Liver (tissue), 9 donors: Measurements from ENCODE around the gene EXOC5. TPM values are rescaled to one million over a fixed set of nuclear protein-coding genes. Genes with fewer than 3 reads are reported as not detected.

Experiments used
- DNase-seq: peaks from one replicate; pipeline ENCODE4 v3.0.0-alpha.2; 2017; ENCODE audit warnings: low spot score
- H3K27ac ChIP-seq, 2 donors: one replicate each; pipeline ENCODE4 v1.7.0; 2013; ENCODE audit warnings: inconsistent platforms in 2 of 2, low read length in 2 of 2, control low read depth in 1 of 2, low read depth in 1 of 2, mild to moderate bottlenecking in 1 of 2
- H3K27me3 ChIP-seq, 4 donors: one replicate each; pipeline versions ENCODE4 v1.6.1 to v1.7.0; 2013; ENCODE audit warnings: low read length in 3 of 4, inconsistent platforms in 1 of 4, mild to moderate bottlenecking in 1 of 4, moderate library complexity in 1 of 4; ENCODE audit not compliant: control insufficient read depth in 4 of 4, insufficient read depth in 4 of 4
- H3K36me3 ChIP-seq, 4 donors: one replicate each; pipeline versions ENCODE4 v1.6.1 to v1.7.0; 2013; ENCODE audit warnings: low read length in 3 of 4, mild to moderate bottlenecking in 3 of 4, low read depth in 1 of 4, moderate library complexity in 1 of 4; ENCODE audit not compliant: control insufficient read depth in 4 of 4, insufficient read depth in 3 of 4
- H3K4me1 ChIP-seq, 4 donors: one replicate each; pipeline versions ENCODE4 v1.6.1 to v1.7.0; 2013; ENCODE audit warnings: low read length in 3 of 4, mild to moderate bottlenecking in 3 of 4, moderate library complexity in 1 of 4; ENCODE audit not compliant: control insufficient read depth in 4 of 4, insufficient read depth in 4 of 4
- H3K4me3 ChIP-seq, 3 donors: one replicate each; pipeline versions ENCODE4 v1.6.1 to v1.7.0; 2013; ENCODE audit warnings: low read length in 3 of 3, control low read depth in 1 of 3, low read depth in 1 of 3, mild to moderate bottlenecking in 1 of 3
- H3K9ac ChIP-seq, 2 donors: one replicate each; pipeline ENCODE4 v1.7.0; 2013; ENCODE audit warnings: low read length in 2 of 2, mild to moderate bottlenecking in 2 of 2, moderate library complexity in 2 of 2, control low read depth in 1 of 2, low read depth in 1 of 2
- H3K9me3 ChIP-seq, 4 donors: one replicate each; pipeline versions ENCODE4 v1.6.1 to v1.7.0; 2013; ENCODE audit warnings: low read length in 3 of 4; ENCODE audit not compliant: control insufficient read depth in 4 of 4
- EGR1 ChIP-seq, 2 donors: IDR thresholded peaks; 2 replicates each; pipeline ENCODE4 v1.6.1; 2016 to 2018; ENCODE audit warnings: antibody characterized with exemption in 2 of 2, low read depth in 2 of 2
- FOXA2 ChIP-seq: IDR thresholded peaks from 2 replicates; pipeline ENCODE4 v1.6.1; 2016; ENCODE audit warnings: antibody characterized with exemption
- HNF4G ChIP-seq: IDR thresholded peaks from 2 replicates; pipeline ENCODE4 v1.6.1; 2016; ENCODE audit warnings: antibody characterized with exemption
- MAX ChIP-seq: IDR thresholded peaks from 2 replicates; pipeline ENCODE4 v1.6.1; 2016; ENCODE audit warnings: antibody characterized with exemption
- NR2F2 ChIP-seq: IDR thresholded peaks from 2 replicates; pipeline ENCODE4 v1.6.1; 2016; ENCODE audit warnings: antibody characterized with exemption
- RXRA ChIP-seq, 2 donors: IDR thresholded peaks; 2 replicates each; pipeline ENCODE4 v1.6.1; 2017 to 2018; ENCODE audit warnings: antibody characterized with exemption in 2 of 2, mild to moderate bottlenecking in 1 of 2
- WGBS: extraction: QIAGEN DNeasy Blood & Tissue Kit; methylation state at CpG from one replicate; pipeline ENCODE4 v1.1.7; 2013; 5-methylcytosine and 5-hydroxymethylcytosine counted together
- polyA plus RNA-seq, 2 donors: library from polyadenylated mRNA; stranded (reverse) in 1 of 2; unstranded in 1 of 2; fragments of 200-250 nt in 1 of 2; fragments of >200 nt in 1 of 2; fragmentation: Nextera tagmentation in 1 of 2; extraction: Ambion mirVana in 1 of 2; gene quantifications; one replicate each; pipeline versions ENCODE4 v1.2.1 to v1.2.3, GENCODE V29; 2013 to 2015
- total RNA-seq, 2 donors: library from RNA; depleted of rRNA; stranded (reverse); fragments of >200 nt; gene quantifications; one replicate each; pipeline ENCODE4 v1.2.3, GENCODE V29; 2014
- TF ChIP-seq, protein P1 (sequence below): IDR thresholded peaks from 2 replicates; pipeline ENCODE4 v1.6.1; 2016; ENCODE audit warnings: antibody characterized with exemption, mild to moderate bottlenecking
- donor health status: healthy.
- donor health status: healthy.
- donor health status: healthy.
- donor health status: healthy.
- donor health status: healthy.

EXOC5 gene
- total and polyA plus RNA-seq, 4 donors: 7.9 to 28.9 (median 20.8) TPM

DNA sequence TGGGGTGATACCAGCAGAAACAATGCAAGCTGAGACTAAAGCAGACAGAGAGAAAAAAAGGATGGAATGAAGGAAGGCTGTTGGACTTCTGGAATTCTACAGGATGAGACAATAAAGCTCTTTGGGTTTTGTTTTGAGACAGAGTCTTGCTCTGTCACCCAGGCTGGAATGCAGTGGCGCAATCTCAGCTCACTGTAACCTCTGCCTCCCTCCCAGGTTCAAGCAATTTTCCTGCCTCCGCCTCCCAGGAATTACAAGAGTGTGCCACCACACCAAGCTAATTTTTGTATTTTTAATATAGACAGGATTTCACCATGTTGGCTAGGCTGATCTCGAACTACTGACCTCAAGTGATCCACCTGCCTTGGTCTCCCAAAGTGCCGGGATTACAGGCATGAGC, 115.4 kb downstream of the EXOC5 start:
- Histone ChIP-seq H3K9ac (no peak overlapping the region), H3K4me1 (no peaks in the 10 kb centered on the region), H3K27me3 (no peaks in the 10 kb centered on the region), H3K4me3 (no peak overlapping the region), H3K36me3 (no peaks in the 10 kb centered on the region), H3K9me3 (no peaks in the 10 kb centered on the region), H3K27ac (no peak overlapping the region)
- TF ChIP-seq EGR1 (IDR thresholded peaks at IDR 0.05; ENCODE audit: low read depth in 2 of 2) (no peak), NR2F2 (no peak), FOXA2 (no peak), HNF4G (no peak), MAX (no peak), RXRA (IDR thresholded peaks at IDR 0.05) (no peak)
- TF ChIP-seq, protein P1, sequence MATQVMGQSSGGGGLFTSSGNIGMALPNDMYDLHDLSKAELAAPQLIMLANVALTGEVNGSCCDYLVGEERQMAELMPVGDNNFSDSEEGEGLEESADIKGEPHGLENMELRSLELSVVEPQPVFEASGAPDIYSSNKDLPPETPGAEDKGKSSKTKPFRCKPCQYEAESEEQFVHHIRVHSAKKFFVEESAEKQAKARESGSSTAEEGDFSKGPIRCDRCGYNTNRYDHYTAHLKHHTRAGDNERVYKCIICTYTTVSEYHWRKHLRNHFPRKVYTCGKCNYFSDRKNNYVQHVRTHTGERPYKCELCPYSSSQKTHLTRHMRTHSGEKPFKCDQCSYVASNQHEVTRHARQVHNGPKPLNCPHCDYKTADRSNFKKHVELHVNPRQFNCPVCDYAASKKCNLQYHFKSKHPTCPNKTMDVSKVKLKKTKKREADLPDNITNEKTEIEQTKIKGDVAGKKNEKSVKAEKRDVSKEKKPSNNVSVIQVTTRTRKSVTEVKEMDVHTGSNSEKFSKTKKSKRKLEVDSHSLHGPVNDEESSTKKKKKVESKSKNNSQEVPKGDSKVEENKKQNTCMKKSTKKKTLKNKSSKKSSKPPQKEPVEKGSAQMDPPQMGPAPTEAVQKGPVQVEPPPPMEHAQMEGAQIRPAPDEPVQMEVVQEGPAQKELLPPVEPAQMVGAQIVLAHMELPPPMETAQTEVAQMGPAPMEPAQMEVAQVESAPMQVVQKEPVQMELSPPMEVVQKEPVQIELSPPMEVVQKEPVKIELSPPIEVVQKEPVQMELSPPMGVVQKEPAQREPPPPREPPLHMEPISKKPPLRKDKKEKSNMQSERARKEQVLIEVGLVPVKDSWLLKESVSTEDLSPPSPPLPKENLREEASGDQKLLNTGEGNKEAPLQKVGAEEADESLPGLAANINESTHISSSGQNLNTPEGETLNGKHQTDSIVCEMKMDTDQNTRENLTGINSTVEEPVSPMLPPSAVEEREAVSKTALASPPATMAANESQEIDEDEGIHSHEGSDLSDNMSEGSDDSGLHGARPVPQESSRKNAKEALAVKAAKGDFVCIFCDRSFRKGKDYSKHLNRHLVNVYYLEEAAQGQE: no peak
- WGBS: 92% methylated on average over 4 of the region's 4 CpGs
- DNase-seq: no peak

Other genes with a start within 250 kb of the EXOC5 start
- 10 to 100 TPM; 14.4 to 17.5 TPM for gene AP5M1, start 66 bp upstream of the EXOC5 start, total RNA-seq
- gene AP5M1, start 66 bp upstream of the EXOC5 start, polyA plus RNA-seq: 10 to 100 TPM; 11.8 to 14.5 TPM
- gene NAA30, start 121.7 kb upstream of the EXOC5 start, total RNA-seq: 10 to 100 TPM; 10.2 to 19.1 TPM
- gene NAA30, start 121.7 kb upstream of the EXOC5 start, polyA plus RNA-seq: 1 to 10 TPM; 5.8 to 6.1 TPM
- gene CCDC198, start 225.0 kb upstream of the EXOC5 start, total RNA-seq: 10 to 100 TPM; 11.2 to 47.7 TPM
- 10 to 100 TPM; 14.7 to 22.4 TPM for gene CCDC198, start 225.0 kb upstream of the EXOC5 start, polyA plus RNA-seq